HepG2 (cell line): ENCODE measurements around the gene SLCO4A1. TPM values are rescaled to one million over a fixed set of nuclear protein-coding genes. Genes with fewer than 3 reads are reported as not detected.

Source experiments
- ARNT2 ChIP-seq: sonication (generic); formaldehyde crosslinking; IDR thresholded peaks from 2 replicates; pipeline ENCODE4 v1.8.0; 2022; ENCODE audit warnings: mild to moderate bottlenecking, low read depth, missing genetic modification reagents, moderate library complexity
- BRF2 ChIP-seq: sonication (generic); formaldehyde crosslinking; IDR thresholded peaks from 2 replicates; pipeline ENCODE4 v1.8.1; 2022; ENCODE audit warnings: mild to moderate bottlenecking, missing genetic modification reagents
- CCDC6 ChIP-seq: sonication (generic); formaldehyde crosslinking; IDR thresholded peaks from 2 replicates; pipeline ENCODE4 v1.8.1; 2022; ENCODE audit warnings: mild to moderate bottlenecking, missing genetic modification reagents, moderate library complexity
- E2F2 ChIP-seq: sonication (generic); formaldehyde crosslinking; IDR thresholded peaks from 2 replicates; pipeline ENCODE4 v1.4.0; 2020; ENCODE audit warnings: missing genetic modification reagents, borderline replicate concordance
- EZH2 ChIP-seq: conservative IDR thresholded peaks from 2 replicates; pipeline ENCODE4 v1.6.1; 2012; ENCODE audit warnings: mild to moderate bottlenecking, low read depth, low read length, moderate library complexity
- FOXO1 ChIP-seq: sonication (generic); formaldehyde crosslinking; IDR thresholded peaks from 2 replicates; pipeline ENCODE4 v1.4.0; 2020; ENCODE audit warnings: missing genetic modification reagents
- LCORL ChIP-seq, 2 experiments: fragments of 450-650 bp in 1 of 2; sonication (generic) in 1 of 2; formaldehyde crosslinking in 1 of 2; IDR thresholded peaks; 2 replicates each; pipeline versions ENCODE4 v1.5.0 to v1.6.1; 2017 to 2020; ENCODE audit warnings: antibody characterized with exemption in 1 of 2, missing genetic modification reagents in 1 of 2
- MED13 ChIP-seq: sonication (generic); formaldehyde crosslinking; IDR thresholded peaks from 2 replicates; pipeline ENCODE4 v1.5.0; 2020; ENCODE audit warnings: missing genetic modification reagents
- PRDM15 ChIP-seq: sonication (generic); formaldehyde crosslinking; IDR thresholded peaks from 2 replicates; pipeline ENCODE4 v1.4.0; 2020; ENCODE audit warnings: missing genetic modification reagents
- TCF12 ChIP-seq, 2 experiments: fragments of 450-650 bp in 1 of 2; sonication (generic) in 1 of 2; formaldehyde crosslinking in 1 of 2; IDR thresholded peaks; 2 replicates each; pipeline versions ENCODE4 v1.6.1 to v1.8.0; 2017 to 2022; ENCODE audit warnings: antibody characterized with exemption in 1 of 2, mild to moderate bottlenecking in 1 of 2, missing genetic modification reagents in 1 of 2, moderate library complexity in 1 of 2
- ZBTB44 ChIP-seq: sonication (generic); formaldehyde crosslinking; IDR thresholded peaks from 2 replicates; pipeline ENCODE4 v1.4.0; 2020; ENCODE audit warnings: missing genetic modification reagents
- ZFP91 ChIP-seq: sonication (generic); formaldehyde crosslinking; IDR thresholded peaks from 2 replicates; pipeline ENCODE4 v1.9.0; 2022; ENCODE audit warnings: missing genetic modification reagents, mild to moderate bottlenecking, borderline replicate concordance
- ZFY ChIP-seq: sonication (generic); formaldehyde crosslinking; IDR thresholded peaks from 2 replicates; pipeline ENCODE4 v1.4.0; 2020; ENCODE audit warnings: missing genetic modification reagents
- ZNF382 ChIP-seq: sonication (generic); formaldehyde crosslinking; IDR thresholded peaks from 2 replicates; pipeline ENCODE4 v1.5.0; 2020; ENCODE audit warnings: missing genetic modification reagents, mild to moderate bottlenecking, borderline replicate concordance
- ZNF746 ChIP-seq: sonication (generic); formaldehyde crosslinking; IDR thresholded peaks from 2 replicates; pipeline ENCODE4 v1.8.0; 2022; ENCODE audit warnings: mild to moderate bottlenecking, missing genetic modification reagents
- ZNF792 ChIP-seq: IDR thresholded peaks from 2 replicates; pipeline ENCODE4 v1.6.1; 2016
- polyA plus RNA-seq, 8 experiments: library from polyadenylated mRNA; depleted of rRNA in 3 of 8; stranded (reverse) in 7 of 8; unstranded in 1 of 8; fragments of >200 nt; fragmentation: Illumina TruSeq in 4 of 8; extraction: Trizol in 4 of 8; gene quantifications; 2 replicates each; pipeline versions ENCODE4 v1.2.1 to v1.2.3, GENCODE V29; 2011 to 2016; ENCODE audit warnings: low read depth in 4 of 8, missing spikeins in 1 of 8, mixed read lengths in 1 of 8; ENCODE audit not compliant: insufficient read depth in 1 of 8
- total RNA-seq, 5 experiments: library from RNA; depleted of rRNA; stranded (reverse); fragments of >200 nt; fragmentation: Illumina TruSeq; extraction: Trizol; gene quantifications; 2 replicates each; pipeline ENCODE4 v1.2.3, GENCODE V29; 2016; ENCODE audit warnings: low read depth in 1 of 5

The SLCO4A1 gene
- total and polyA plus RNA-seq, 2 of the 13 experiments (the other 11 are each of a cell fraction or from before 2014, with no cell fraction given): 55.5 to 112 TPM

- TF ChIP-seq ZFP91 (CRISPR knock-in tag) (peak; percentile 66; the same call in 1 of the 2 replicates), ZNF746 (0 out of 2 replicates have a peak, but pooled peaks have one; percentile 14), FOXO1 (CRISPR knock-in tag) (peak; percentile 76; the same call in 1 of the 2 replicates), ZNF382 (CRISPR knock-in tag) (no peak), EZH2 (no peak), ZFY (CRISPR knock-in tag) (peak; percentile 61), ZNF792 (CRISPR knock-in tag) (0 out of 2 replicates have a peak, but pooled peaks have one; percentile 39), BRF2 (CRISPR knock-in tag) (no peak), LCORL (IDR thresholded peaks at IDR 0.05) (no peak), LCORL (CRISPR knock-in tag; IDR thresholded peaks at IDR 0.05) (peak; percentile 91), TCF12 (IDR thresholded peaks at IDR 0.05) (no peak), TCF12 (CRISPR knock-in tag; IDR thresholded peaks at IDR 0.05) (0 out of 2 replicates have a peak, but pooled peaks have one; percentile 35), PRDM15 (CRISPR knock-in tag) (no peak), CCDC6 (CRISPR knock-in tag) (no peak), MED13 (CRISPR knock-in tag) (no peak), ZBTB44 (CRISPR knock-in tag) (0 out of 2 replicates have a peak, but pooled peaks have one; percentile 71), ARNT2 (CRISPR knock-in tag) (no peak; the same call in 1 of the 2 replicates), E2F2 (CRISPR knock-in tag) (no peak)
Measured at GRCh38 chr20:62616728-62617621, 25.3 kb upstream of the SLCO4A1 start (continued).
